ENCODE data around the gene ADRA2C.

ADRA2C gene

DNA sequence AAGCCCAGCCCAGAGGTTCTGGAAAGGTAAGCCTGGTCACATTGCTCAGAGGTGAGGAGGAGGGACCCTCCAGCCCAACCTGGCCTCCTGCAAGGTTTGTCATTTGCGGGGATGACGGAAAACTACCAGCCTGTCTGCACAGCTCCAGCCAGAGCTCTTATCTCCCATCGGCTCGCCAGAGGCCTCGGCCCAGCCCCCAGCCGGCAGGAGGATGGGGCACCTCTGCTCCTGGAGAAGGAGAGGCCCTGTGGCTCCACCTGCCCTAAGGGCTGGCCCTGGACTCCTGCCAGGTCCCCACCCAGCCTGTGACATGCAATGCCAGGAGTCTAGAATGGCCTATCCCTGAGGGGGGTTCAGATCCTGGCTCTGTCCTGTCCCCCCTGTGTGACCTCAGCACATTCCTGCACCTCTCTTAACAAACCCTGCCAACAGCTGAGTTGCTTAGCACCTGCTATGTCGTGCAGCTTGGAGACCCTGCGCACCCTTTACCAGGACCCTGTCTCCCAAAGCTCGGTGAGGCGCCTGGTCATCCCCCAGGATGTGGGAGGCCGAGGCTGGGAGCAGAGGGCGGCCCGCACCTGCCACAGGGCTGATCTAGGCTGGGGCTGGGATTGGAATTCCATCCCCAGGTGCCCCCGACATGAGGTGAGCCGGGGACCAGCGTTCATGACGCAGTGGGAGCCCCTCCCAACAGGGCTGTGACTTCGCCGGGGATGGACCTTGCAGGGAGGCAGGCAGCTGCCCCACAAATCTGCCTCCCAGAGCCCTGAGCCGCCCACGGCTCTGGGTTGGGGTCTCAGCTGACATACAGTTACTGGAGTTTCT lies 14.4 kb downstream of the ADRA2C start:
- FAIRE-seq = no peak

DNA sequence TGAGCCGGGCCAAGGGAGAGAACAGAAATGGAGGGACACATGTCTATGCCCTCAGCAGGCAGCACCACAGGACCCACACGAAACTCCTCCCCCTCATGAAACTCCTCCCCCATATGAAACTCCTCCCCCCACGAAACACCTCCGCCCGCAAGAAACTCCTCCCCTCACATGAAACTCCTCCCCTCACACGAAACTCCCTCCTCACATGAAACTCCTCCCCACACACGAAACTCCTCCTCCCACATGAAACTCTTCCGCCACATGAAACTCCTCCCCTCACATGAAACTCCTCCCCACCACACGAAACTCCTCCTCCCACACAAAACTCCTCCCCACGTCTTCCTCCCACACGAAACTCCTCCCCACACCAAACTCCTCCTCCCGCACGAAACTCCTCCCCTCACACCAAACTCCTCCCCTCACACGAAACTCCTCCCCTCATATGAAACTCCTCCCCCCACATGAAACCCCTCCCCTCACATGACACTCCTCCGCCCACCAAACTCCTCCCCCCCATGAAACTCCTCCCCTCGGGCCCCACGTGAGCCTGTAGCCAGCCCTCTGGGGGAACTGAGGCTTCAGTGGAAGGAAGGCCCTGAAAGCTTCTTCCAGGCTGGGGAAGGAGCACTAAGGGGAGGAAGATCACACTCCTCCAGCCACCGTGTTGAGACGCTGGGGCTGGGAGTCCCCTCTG lies 15.2 kb downstream of the ADRA2C start:
- no peak for FAIRE-seq

DNA sequence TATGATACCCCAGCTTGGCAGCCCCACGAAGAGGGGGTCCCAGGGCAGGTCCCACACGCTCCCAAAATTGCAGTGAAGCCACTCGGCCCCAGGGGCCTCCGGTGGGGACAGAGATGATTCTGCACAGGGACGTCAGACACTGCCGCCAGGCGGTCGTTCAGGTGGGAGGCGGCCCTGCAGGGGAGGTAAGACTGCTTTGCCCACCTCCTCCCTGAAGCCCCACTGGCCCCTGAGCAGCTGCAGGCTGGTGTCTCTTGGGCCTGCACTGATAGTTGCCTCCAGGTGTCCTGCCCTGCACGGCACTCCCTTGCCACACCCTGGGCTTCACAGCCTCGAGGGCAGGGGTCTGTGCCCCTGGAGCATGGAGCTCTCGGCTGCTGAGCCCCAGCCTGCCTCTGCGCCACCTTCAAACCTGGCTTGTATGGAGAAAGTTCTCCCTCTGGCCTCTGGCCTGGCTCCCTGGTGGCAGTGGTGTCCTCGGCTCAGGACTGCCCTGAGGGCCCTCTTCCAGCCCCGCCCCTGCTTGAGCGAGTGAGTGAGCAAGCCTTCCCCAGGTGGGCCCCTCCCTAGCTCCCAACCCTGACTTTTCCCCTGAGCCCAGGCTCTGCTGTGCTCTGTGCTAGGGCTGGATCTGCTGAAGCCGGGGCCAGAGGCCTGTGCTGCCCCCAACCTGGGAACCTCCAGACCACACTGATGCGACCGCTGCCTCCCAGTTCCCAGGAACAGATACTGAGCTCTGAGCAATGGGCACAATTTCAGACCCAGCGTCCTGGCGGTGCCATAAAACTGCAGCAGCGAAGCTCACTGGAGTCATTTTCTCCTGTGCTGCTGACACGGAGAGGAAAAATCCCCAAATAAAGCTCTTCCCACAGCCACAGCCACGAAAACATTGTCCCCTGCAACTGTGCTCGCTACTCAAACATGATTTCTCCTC lies 16.1 kb downstream of the ADRA2C start:
- no peak for FAIRE-seq

DNA sequence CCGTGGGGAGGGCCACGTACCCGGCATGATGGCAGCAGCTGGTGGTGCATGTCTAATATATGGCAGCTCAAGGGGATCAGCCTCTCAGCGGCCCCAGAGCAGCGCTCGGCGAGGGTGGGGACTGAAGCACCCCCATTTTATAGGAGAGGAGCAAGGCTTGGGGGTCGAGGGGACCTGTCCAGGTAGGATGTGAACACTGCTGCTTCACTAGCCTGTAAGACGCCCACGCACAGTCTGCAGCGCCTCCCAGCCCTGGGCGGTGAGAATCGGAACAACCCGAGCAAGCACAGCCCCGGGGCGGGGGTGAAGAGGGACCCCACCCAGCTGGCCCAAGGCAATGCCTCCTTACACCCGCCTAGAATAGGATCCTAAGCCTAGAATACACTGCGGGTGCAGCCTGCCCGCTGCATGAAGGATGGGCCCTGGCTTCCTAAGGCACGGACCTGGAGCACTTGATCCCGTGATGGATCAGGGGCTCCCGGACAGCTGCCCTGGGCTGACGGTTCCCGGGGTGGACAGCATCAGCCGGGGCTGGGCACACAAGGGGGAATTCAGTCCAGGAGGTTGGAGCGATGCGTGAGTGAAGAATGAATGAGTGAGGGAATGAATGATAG lies 17.6 kb downstream of the ADRA2C start:
- no peak for FAIRE-seq

DNA sequence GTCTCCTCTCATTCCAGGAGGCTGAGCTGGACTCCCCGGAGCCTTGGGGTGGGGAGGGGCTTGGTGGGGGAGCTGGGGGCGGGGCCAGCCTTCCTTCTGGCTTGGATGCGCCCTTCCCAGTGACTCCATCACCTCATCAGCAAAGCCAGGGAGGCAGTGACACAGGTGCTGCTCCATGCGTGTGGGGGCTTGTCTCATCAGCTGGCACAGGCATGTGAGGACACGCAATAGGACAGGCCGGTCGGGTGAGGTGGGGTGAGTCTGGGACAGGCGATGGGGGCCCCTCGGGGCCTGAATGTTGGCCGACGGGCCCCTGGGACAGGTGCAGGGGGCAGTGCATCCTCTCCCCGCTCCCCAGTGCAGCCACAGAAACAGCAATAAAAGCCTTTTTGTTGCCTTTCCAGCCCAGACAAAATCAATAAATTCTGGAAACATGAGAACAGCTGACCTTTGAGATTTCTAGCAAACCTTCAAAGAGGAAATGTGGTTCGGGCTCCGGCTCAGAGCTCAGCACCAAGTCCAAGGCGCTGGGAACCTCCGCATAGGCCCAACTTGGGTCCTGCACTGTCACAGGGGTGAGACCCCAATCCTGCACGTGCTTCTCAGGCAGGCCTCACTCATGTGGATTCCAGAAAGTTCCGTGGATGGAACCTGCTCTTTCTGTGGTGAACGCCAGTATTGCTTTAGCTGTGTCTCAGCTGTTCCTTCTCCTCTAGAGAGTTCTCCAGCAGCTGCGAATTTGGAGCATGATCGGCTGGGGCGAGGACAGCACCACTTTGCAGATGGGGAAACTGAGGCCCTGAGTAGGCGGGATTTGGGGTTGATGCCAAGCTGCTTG lies 18.5 kb downstream of the ADRA2C start:
- FAIRE-seq = no peak

DNA sequence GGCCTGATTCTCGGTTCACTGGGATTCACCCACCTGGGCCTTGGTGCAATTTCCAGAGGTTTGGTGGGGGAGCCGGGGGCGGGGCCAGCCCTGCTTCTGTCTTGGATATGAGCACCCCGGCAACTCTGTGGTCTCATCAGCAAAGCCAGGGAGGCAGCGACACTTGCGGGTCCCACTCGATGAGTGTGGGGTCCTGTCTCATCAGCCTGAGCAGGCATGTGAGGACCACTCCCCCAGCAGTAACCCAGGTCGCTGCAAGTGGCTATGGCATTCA lies 19.0 kb downstream of the ADRA2C start:
- no peak for FAIRE-seq

- no peak for FAIRE-seq
Measured at GRCh38 chr4:3786196-3786869, 20.1 kb downstream of the ADRA2C start.

GRCh38 chr4:3787489-3788365 lies 21.5 kb downstream of the ADRA2C start:
- no peak for FAIRE-seq

DNA sequence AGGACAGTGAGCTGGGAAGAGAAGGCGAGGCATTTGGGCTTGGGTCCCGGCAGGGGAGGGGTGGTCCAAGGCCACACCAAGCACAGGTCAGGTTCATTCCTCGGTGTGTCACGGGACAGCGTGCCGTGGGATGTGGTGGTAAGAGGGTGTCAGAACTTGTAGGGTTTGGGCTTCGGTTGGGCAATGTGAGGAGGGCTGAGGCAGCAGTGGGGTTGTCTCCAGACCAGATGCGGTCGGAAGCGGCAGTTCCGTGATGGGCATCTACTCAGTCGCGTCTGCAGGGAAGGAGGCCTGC lies 22.1 kb downstream of the ADRA2C start:
- FAIRE-seq = no peak

DNA sequence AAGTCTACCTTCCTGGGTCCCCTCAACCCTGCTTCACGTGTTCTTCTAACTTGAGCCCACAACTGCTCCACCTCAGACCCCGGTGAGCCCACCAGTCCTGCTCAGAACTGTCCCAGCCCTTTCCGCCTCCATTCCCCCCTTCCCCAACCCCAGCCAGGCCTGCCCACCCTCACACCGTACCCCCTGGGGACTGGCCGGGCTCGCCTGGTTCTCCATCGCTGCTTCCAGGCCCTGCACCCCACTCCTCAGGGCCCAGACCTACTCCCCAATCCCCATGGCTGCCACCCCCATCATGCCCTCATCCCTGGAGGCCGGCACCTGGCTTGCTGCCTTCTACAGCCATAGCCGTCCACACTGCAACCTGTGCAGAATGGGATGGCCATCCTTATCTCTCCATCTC lies 23.4 kb downstream of the ADRA2C start:
- no peak for FAIRE-seq

DNA sequence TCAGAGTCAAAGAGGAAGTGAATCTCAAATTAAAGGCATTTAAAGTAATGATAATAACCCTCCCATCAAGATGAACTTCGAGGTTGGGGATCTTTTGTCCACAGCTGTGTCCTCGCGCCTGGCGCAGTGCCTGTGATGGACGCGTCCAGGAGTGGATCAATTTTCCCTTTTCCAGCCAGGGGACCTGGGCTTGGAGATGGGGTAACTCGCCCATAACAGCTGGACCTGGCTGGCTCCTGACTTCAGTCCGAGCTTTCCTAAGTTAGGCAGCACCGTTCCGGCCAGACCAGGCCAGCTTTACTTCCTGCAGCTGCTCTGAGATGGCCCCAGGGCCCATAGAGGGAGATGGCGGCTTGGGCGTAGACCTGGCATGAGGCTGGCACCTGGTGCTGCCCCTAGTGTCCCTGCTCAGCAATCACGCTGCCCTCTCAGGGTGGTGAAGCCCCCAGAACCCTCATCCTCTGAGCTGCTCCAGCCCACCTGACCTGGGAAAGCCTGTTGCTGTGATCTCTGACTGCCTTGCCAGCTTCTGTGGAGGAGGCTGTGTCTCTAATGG lies 23.9 kb downstream of the ADRA2C start:
- no peak for FAIRE-seq

- FAIRE-seq = no peak
Measured at GRCh38 chr4:3791256-3791655, 25.1 kb downstream of the ADRA2C start.

DNA sequence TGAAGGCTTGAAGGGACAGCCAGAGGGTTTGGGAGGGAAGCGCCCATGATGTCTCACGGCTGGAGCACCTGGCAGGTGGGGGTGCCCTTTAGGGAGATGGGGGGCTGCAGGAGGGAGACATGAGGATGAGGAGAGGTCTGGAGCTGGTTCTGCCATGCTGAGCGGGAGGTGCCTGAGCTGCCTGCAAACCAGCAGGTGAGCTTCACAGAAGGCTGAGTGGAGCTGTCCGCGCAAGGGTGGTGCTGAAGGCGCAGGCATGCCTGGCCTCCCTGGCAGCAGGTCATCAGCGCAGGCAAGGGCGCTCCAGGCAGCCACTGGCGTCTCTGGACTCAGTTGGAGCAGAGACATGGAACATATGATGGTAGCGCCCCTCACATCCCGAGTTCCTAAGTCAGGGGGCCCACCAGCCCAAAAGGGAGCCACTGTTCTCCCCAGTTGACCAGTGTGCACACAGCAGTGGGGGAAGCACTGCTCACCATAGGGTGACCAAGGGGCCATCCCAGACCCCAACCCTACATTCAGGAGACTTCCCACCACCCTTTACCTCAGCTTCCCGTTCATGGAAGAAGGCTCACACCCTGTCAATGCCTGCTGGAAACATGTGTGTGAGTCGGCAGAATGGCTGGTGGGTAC lies 25.8 kb downstream of the ADRA2C start:
- no peak for FAIRE-seq

DNA sequence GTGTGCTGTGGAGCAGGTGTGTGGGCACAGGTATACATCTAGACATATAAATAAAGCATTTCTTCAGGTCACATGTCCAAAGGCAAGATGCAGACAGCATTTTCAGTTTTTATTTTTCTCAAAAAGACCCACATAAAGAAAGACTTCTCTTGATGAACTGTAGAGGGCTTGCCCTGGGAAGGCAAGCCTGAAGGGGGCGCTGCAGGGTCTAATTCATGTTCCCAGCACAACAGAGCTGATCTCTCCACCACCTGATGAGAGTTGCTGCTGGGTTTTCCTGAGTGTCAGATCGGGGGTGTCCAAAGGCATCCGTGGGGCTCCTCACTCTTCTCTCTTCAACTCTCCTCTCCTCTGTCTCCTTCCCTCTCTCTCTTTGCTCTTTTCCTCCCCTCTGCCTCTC lies 26.6 kb downstream of the ADRA2C start:
- FAIRE-seq = no peak

- FAIRE-seq = no peak
Measured at GRCh38 chr4:3793545-3793944, 27.4 kb downstream of the ADRA2C start.

GRCh38 chr4:3796960-3797359 lies 30.8 kb downstream of the ADRA2C start:
- FAIRE-seq = no peak

DNA sequence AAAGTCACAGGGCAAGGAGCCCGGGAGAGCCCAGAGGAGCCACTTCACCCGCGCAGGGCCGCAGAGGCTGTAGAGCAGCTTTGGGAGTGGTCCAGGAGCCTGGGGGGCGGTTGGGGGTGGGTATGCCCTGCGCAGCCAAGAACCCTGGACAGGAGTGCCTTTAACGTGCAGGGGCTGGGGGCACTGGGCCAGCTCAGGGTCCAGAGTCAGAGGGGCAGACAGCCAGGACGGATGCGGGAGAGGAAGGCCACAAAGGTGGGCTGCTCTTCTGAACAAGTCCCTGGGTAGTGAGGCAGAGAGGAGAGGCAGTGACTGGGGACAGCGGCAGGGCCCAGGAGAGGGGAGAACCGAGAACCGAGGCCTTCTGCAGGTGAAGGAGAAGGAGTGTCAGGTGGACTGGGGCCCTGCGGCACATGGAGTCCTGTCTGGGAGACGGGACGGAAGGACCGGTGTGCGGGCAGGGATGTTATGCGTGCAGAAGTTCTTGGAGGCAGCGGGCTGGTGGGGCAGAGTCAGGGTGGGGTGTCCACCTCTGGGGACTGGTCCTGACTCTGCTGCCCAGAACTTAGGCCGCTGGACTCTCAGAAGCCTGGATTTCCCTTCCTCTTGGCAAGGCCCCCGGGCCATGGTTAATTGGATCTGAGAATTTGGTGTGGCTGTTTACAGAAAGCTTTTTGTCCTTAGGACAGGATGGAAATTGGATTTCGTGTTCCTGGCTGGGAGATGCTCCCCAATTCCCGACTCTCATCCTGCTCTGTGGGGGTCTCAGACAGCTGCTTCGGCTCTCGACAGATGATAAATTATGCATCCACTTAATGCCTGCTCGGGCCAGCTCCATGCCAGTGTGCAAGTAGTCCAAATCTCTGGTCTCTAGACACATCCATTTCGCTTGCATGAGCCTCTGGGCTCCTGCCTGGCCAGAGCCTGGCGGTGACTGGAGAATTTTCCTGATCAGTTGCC lies 31.9 kb downstream of the ADRA2C start:
- no peak for FAIRE-seq

DNA sequence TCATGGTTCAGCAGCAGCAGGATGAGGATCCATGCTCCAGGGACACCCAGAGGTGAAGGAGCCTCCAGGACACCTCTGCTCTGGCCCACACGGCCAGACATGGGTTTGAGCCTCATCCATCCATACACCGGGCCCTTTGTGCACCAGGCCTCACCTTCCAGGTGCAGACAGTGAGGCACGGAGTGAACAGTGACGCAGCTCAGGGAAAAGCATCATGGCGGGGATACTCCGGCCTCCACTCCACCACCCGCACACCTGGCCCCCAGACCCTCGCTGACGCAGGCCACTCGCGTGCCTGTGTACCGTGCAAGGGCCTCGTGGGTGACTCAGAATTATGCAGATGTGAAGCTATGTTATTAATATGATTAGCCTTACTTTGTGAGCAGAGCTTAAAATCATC lies 33.3 kb downstream of the ADRA2C start:
- no peak for FAIRE-seq

DNA sequence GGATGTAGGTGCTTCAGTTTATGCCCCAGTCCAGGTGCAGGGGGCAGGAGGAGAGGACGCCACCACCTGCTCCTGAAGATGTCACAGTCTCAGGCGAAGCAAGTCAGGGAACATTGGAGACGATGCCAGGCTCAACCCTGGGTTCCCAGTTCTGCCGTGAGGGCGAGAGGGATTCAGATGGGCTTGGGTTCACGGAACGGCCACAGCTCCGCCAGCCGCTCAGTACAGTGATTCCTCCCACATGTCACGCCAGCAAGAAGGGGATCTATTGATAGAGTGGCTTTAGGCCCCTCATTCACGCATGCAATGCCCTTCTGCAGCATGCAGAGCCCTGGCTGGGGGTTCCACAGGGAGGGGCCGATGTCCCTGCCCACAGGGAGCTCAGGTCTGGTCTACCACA lies 34.2 kb downstream of the ADRA2C start:
- no peak for FAIRE-seq
